Stimulated activated CD8-positive, alpha-beta memory T cell treated with anti-CD3 and anti-CD28 coated beads, Interleukin-7, amount 100 ng/mL, for 1 hour (primary cell): Measurements from ENCODE around the gene SMARCB1.

Experiments
- DNase-seq, 2 donors: peaks; one replicate each; pipeline ENCODE4 v3.0.0-alpha.2; 2020; ENCODE audit warnings: low read depth in 2 of 2

The SMARCB1 gene

DNA sequence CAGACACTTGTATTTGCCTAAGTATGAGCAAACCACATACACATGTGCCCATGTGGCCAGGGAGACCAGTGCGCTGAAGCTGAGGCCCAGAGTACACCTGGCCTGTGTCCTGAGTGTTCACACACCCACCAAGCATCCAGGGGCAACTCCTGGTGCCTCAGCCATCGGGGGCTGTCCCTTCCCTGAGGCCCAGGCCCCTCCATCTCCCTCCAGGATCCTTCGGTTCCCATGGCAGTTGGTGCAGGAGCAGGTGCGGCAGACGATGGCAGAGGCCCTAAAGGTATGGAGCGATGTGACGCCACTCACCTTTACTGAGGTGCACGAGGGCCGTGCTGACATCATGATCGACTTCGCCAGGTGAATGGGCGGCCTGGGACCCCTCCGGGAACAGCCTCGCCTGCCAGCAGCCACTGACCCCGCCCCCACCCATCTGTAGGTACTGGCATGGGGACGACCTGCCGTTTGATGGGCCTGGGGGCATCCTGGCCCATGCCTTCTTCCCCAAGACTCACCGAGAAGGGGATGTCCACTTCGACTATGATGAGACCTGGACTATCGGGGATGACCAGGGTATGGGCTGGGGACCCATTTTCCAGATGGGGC is 6.5 kb upstream of the SMARCB1 start:
- no peak for DNase-seq

- DNase-seq, result no peak
Measured at GRCh38 chr22:23781065-23781464, 5.7 kb upstream of the SMARCB1 start.

- no peak for DNase-seq
Measured at GRCh38 chr22:23781511-23782183, 5.1 kb upstream of the SMARCB1 start.

GRCh38 chr22:23782252-23782651 is 4.5 kb upstream of the SMARCB1 start:
- DNase-seq, result no peak

DNA sequence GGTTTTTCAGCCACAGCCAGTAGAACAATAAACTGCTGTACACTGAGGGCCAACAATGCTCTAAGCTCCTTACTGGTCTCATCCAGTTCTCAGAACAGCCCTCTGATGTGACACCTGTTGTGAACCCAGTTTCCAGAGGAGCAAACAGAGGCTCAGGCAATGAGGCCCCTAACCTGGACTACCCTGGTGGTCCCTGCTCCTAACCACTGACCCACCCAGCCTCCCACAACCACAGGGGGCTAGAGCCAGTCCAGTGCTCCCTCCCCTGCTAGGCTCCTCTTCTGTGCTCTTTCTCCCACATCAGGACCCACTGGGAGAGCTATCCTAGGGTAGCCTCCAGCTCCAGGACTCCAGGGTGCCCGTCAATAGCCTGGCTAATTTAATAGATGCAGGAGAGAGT is 4.1 kb upstream of the SMARCB1 start:
- DNase-seq, result no peak

DNA sequence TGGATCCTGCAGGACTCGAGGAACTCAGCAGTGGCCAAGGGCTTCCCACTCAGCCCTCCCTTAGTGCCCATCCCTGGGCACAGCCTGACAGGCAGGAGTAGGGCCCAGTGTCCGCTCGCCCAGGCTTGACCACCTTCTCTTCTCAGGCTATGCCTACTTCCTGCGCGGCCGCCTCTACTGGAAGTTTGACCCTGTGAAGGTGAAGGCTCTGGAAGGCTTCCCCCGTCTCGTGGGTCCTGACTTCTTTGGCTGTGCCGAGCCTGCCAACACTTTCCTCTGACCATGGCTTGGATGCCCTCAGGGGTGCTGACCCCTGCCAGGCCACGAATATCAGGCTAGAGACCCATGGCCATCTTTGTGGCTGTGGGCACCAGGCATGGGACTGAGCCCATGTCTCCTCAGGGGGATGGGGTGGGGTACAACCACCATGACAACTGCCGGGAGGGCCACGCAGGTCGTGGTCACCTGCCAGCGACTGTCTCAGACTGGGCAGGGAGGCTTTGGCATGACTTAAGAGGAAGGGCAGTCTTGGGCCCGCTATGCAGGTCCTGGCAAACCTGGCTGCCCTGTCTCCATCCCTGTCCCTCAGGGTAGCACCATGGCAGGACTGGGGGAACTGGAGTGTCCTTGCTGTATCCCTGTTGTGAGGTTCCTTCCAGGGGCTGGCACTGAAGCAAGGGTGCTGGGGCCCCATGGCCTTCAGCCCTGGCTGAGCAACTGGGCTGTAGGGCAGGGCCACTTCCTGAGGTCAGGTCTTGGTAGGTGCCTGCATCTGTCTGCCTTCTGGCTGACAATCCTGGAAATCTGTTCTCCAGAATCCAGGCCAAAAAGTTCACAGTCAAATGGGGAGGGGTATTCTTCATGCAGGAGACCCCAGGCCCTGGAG is 3.3 kb upstream of the SMARCB1 start:
- no peak for DNase-seq

DNA sequence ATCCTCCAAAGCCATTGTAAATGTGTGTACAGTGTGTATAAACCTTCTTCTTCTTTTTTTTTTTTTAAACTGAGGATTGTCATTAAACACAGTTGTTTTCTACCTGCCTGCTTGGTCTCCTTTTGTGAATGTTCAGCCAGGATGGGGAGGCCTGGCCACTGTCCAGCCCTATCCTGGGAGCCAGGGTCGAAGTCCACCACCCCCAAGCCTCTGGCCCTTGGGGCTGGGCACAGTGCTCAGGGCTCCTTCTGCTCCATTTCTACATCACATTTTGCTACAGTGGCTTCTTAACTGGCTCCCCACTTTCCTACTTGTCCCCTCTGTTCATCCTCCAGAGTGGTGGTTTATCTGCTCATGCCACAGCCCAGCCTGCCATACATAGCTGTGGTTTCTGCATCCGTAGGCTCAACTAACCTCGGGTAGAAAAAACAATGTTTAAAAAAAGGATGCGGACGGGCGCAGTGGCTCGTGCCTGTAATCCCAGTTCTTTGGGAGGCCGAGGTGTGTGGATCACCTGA is 2.5 kb upstream of the SMARCB1 start:
- no peak for DNase-seq

- no peak for DNase-seq
Measured at GRCh38 chr22:23786261-23786710, 480 bp upstream of the SMARCB1 start.

- no peak for DNase-seq
Measured at GRCh38 chr22:23787600-23787896, 782 bp downstream of the SMARCB1 start.

DNA sequence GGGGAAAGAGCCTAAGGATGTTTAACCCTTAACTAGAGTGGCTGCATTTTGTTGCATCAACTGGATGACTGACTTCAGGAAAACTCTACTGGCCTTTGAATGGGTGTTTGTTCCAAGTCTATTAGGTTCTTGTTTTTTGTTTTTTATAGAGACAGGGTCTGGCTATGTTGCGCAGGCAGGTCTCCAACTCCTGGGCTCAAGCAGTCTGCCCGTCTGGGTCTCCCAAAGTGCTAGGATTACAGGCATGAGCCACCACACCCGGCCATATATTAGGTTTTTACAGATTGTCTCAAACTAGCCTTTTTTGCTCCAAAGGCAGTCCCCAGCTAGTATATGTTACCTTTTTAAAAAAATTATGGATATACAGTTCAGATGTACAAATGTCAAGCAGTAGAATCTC is 1.1 kb downstream of the SMARCB1 start:
- DNase-seq, result no peak

GRCh38 chr22:23789121-23789520 is 2.4 kb downstream of the SMARCB1 start:
- DNase-seq, result no peak

DNA sequence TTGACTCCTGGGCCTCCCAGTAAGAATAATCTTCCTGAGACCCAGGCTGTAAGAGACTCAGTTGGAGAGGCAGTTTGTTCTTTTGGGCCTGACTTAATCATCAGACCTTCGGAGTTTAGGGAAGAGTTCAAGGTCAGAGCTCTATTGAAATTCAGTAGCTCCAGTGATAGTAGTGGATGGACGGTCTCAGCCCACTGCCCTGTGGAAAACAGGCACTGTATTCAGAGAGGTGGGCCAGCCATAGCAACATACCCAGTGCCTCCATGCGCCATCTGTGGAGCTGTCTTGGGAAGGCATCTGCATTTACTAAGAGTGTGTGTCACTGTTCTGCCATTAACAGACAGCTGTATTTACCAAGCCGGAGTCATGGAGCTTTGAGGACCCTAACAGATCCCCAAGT is 2.9 kb downstream of the SMARCB1 start:
- no peak for DNase-seq

GRCh38 chr22:23790819-23791737 is 4.3 kb downstream of the SMARCB1 start:
- DNase-seq, result no peak

GRCh38 chr22:23791738-23792645 is 5.2 kb downstream of the SMARCB1 start:
- DNase-seq, result no peak

- no peak for DNase-seq
Measured at GRCh38 chr22:23793326-23793725, 6.6 kb downstream of the SMARCB1 start.

- no peak for DNase-seq
Measured at GRCh38 chr22:23796461-23796860, 9.7 kb downstream of the SMARCB1 start.

GRCh38 chr22:23800297-23801237 is 13.8 kb downstream of the SMARCB1 start:
- DNase-seq, result no peak

DNA sequence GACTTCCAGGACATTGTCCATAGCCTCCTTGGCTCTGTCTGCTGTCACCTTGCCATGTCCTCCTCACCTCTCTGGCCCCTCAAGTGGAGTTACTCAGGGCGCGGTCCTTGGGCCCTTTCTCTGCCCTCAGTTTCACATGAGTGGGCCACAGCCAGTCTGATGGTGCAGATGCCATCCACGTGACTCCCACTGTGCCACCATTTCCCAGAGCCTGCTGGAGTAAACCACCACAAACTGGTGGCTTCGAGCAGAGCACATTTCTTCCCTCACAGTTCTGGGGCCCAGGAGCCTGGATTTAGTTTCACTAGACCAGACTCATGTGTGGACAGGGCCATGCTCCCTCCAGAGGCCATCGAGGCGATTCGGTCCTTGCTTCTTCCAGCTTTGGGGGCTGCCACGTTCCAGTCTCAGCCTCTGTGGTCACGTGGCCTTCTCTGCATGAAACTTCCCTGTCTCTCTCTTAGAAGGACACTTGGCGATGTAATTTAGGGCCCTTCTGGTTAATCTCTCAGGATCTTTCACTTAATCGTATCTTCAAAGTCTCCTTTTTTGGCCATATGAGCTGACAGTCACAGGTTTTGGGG is 14.6 kb downstream of the SMARCB1 start:
- no peak for DNase-seq

GRCh38 chr22:23801886-23802377 is 15.2 kb downstream of the SMARCB1 start:
- DNase-seq, result no peak
